Measurements from ENCODE around the gene HRH2. TPM values are rescaled to one million over a fixed set of nuclear protein-coding genes. Genes with fewer than 3 reads are reported as not detected.

HRH2 gene
- total and polyA plus RNA-seq, 9 of the 15 experiments (the other 6 are each of a cell fraction or from before 2014, with no cell fraction given), result 0.04 TPM; not detected in 8

- WGBS (ENCODE audit: insufficient coverage, low coverage, missing lambda C conversion rate), result 3% methylated on average over 10 of the region's 10 CpGs
- no peak overlapping the region for H2AFZ ChIP-seq (ENCODE audit: low read depth, low read length)
- POLR2A ChIA-PET, result no interaction called here
- H3K36me3 ChIP-seq (ENCODE audit: control insufficient read depth, insufficient read depth, low read length), result no peaks in the 10 kb centered on the region
- no peak overlapping the region for H3K4me3 ChIP-seq
- no peak for TF ChIP-seq RBM25 (IDR thresholded peaks at IDR 0.05; ENCODE audit: low read depth, low read length, severe bottlenecking)
- TF ChIP-seq SMAD4 (CRISPR knock-in tag; conservative IDR thresholded peaks at IDR 0.05), result no peak
- TF ChIP-seq, protein P1, sequence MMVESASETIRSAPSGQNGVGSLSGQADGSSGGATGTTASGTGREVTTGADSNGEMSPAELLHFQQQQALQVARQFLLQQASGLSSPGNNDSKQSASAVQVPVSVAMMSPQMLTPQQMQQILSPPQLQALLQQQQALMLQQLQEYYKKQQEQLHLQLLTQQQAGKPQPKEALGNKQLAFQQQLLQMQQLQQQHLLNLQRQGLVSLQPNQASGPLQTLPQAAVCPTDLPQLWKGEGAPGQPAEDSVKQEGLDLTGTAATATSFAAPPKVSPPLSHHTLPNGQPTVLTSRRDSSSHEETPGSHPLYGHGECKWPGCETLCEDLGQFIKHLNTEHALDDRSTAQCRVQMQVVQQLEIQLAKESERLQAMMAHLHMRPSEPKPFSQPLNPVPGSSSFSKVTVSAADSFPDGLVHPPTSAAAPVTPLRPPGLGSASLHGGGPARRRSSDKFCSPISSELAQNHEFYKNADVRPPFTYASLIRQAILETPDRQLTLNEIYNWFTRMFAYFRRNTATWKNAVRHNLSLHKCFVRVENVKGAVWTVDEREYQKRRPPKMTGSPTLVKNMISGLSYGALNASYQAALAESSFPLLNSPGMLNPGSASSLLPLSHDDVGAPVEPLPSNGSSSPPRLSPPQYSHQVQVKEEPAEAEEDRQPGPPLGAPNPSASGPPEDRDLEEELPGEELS (CRISPR knock-in tag; IDR thresholded peaks at IDR 0.05; ENCODE audit: borderline replicate concordance), result no peak
- no peak for TF ChIP-seq MCM5 (IDR thresholded peaks at IDR 0.05; ENCODE audit: low read depth)
- TF ChIP-seq ZNF224 (CRISPR knock-in tag; IDR thresholded peaks at IDR 0.05), result no peak
- TF ChIP-seq ZNF174 (CRISPR knock-in tag; IDR thresholded peaks at IDR 0.05), result no peak
- TF ChIP-seq RBM14 (IDR thresholded peaks at IDR 0.05; ENCODE audit: borderline replicate concordance, insufficient read depth, low read depth, low read length), result no peak
- TF ChIP-seq ZNF655 (CRISPR knock-in tag; IDR thresholded peaks at IDR 0.05), result no peak
- TF ChIP-seq MAFK (IDR thresholded peaks at IDR 0.05; ENCODE audit: low read length), result no peak
- no peak for TF ChIP-seq NR3C1 (CRISPR knock-in tag; IDR thresholded peaks at IDR 0.05)
- TF ChIP-seq ZFX (CRISPR knock-in tag; IDR thresholded peaks at IDR 0.05), result no peak
- no peak for TF ChIP-seq HNRNPUL1 (IDR thresholded peaks at IDR 0.05; ENCODE audit: low read length)
- no peak for TF ChIP-seq BACH1 (tag; IDR thresholded peaks at IDR 0.05)
- no peak for TF ChIP-seq NFE2L1 (tag; IDR thresholded peaks at IDR 0.05; ENCODE audit: borderline replicate concordance, low read depth)
- TF ChIP-seq ZKSCAN1 (IDR thresholded peaks at IDR 0.05; ENCODE audit: low read depth, low read length), result no peak
- TF ChIP-seq ZNF280B (CRISPR knock-in tag; IDR thresholded peaks at IDR 0.05), result no peak
- no peak for TF ChIP-seq THRAP3 (IDR thresholded peaks at IDR 0.05; ENCODE audit: borderline replicate concordance)
- no peak for TF ChIP-seq MYNN (IDR thresholded peaks at IDR 0.05)
- TF ChIP-seq MYNN (CRISPR knock-in tag; IDR thresholded peaks at IDR 0.05), result no peak
- no peak for TF ChIP-seq NR2F6 (CRISPR knock-in tag; IDR thresholded peaks at IDR 0.05)
- in situ Hi-C loops (cut with MboI) (no loop called here), intact Hi-C loops (cut with micrococcal nuclease) (no loop called here)
- H3K4me1 ChIP-seq (replicated peaks in 1 of 2; ENCODE audit: control insufficient read depth in 2 of 2, insufficient read depth in 2 of 2, low read length in 2 of 2), result no peaks in the 10 kb centered on the region
- H3K4me2 ChIP-seq (ENCODE audit: insufficient read depth, low read length), result no peak overlapping the region
- FAIRE-seq (no peak), ATAC-seq (no peak), DNase-seq (ENCODE audit: extremely low read depth in 1 of 4, low spot score in 3 of 4) (no peak)
- H3K27ac ChIP-seq (ENCODE audit: extremely low read depth, low read depth, low read length), result no peak overlapping the region
- no peak overlapping the region for H3K9ac ChIP-seq (ENCODE audit: insufficient read depth in 1 of 2, low read depth in 2 of 2, low read length in 2 of 2)
- no peaks in the 10 kb centered on the region for H3K9me3 ChIP-seq (replicated peaks; ENCODE audit: control insufficient read depth, insufficient read depth, low read depth, low read length)
- CTCF ChIA-PET (ENCODE audit: low intra/inter-chr PET ratio), result no interaction called here
- H3K9me1 ChIP-seq (ENCODE audit: control insufficient read depth, insufficient read depth, low read length), result no peaks in the 10 kb centered on the region
- H4K20me1 ChIP-seq (replicated peaks; ENCODE audit: control insufficient read depth, insufficient read depth, low read length), result no peaks in the 10 kb centered on the region; the same call in 1 of the 2 replicates
- H3K27me3 ChIP-seq (ENCODE audit: control insufficient read depth in 2 of 2, insufficient read depth in 2 of 2, low read length in 2 of 2), result peaks cover 8 to 32% of the 10 kb centered on the region in 2 experiments
- BruUV-seq (replicated peaks), result no TSS peak
- H3K79me2 ChIP-seq (ENCODE audit: control insufficient read depth, insufficient read depth, low read length), result no peaks in the 10 kb centered on the region
These were observed 58.0 kb downstream of the HRH2 start for GRCh38 chr5:175715627-175716522.
